A204.1 (cell line): ENCODE data around the gene MRS2.
"Not testable (repeated sequence)": the region's sequence is repeated elsewhere in the genome, so short reads cannot be mapped to it uniquely, and the experiment has no call there.

Source experiments
- FAIRE-seq: peaks from 2 replicates; lab custom pipeline; 2012; peaks lifted over from hg19 to GRCh38; lab: Jason Lieb, UNC

MRS2 gene

GRCh38 chr6:24387818-24388217, 14.9 kb upstream of the MRS2 start:
- no peak for FAIRE-seq

GRCh38 chr6:24391208-24391607, 11.5 kb upstream of the MRS2 start:
- no peak for FAIRE-seq

DNA sequence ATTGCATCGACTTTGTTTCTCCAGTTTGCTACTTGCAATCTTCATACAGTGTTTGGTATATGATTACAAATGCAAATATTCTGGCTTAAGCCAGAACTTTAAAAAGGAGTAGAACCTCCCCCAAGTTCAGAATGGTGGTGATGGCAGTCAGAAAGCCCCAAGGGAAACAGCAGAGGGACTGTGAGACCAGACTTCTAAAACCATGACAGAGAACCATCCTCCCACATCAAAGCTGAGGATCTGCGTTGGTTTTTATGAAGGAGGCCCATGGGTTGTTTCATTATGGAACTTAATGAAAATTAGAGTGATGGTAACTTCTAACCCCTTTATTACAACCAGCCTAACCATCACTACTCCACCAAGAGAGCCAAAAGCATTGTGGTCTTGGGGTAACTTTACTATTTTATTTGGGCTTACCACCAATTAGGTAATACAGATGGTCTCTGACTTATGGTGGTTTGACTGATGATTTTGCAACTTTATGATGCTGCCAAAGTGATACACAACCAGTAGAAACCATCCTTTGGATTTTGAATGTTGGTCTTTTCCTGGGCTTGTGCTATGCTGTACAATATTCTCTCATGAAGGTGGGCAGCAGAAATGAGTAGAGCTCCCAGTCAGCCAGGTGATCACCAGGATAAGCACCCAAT, 10.9 kb upstream of the MRS2 start:
- no peak for FAIRE-seq

- no peak for FAIRE-seq
Measured at GRCh38 chr6:24394061-24394779, 8.5 kb upstream of the MRS2 start.

DNA sequence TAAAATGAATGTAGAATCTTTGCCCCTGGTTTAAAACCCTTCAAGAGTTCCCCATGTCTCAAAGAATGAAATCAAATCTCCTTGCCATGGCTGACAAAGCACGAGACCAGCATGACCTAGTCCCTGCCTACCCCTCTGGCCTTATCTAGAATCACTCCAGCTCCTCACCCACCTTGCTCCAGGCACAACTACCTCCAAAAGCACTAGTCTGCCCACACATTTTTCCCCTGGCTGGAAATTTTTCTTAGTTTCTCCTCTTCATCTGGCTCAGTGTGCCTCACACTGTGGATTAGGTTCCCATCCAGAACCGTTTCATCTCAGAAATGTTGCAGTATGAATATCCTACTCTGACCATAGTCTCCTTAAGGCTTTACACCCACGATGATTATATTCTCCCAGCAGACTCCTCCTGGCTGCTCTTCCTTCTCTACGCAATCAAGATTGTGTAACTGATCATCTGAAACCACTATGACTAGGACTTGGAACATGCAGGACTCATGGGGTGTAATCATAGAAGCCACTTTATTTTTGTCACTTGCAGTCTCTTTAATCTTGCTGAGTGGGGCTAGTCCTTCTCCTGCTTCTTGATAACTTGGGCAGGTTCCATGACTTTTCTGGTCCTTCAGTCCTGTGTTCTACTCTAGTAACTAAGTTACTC, 7.8 kb upstream of the MRS2 start:
- FAIRE-seq = no peak

DNA sequence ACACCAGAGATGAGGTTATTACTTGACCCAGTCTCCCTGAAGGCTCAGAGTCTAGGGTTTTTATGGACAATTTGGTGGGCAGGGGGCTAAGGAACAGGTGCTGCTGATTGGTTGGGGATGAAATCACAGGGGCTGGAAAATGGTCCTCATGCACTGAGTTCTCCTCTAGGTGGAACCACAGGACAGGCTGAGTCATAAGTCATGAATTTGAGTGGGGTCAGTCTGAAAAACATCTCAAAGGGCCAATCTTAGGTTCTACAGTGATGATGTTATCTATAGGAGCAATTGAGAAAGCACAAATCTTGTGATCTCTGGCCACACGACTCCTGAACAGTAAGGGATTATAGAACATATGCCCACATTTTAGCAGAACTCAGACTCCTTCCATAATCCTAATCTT, 5.9 kb upstream of the MRS2 start:
- FAIRE-seq = no peak

- FAIRE-seq = no peak
Measured at GRCh38 chr6:24397631-24398030, 5.1 kb upstream of the MRS2 start.

DNA sequence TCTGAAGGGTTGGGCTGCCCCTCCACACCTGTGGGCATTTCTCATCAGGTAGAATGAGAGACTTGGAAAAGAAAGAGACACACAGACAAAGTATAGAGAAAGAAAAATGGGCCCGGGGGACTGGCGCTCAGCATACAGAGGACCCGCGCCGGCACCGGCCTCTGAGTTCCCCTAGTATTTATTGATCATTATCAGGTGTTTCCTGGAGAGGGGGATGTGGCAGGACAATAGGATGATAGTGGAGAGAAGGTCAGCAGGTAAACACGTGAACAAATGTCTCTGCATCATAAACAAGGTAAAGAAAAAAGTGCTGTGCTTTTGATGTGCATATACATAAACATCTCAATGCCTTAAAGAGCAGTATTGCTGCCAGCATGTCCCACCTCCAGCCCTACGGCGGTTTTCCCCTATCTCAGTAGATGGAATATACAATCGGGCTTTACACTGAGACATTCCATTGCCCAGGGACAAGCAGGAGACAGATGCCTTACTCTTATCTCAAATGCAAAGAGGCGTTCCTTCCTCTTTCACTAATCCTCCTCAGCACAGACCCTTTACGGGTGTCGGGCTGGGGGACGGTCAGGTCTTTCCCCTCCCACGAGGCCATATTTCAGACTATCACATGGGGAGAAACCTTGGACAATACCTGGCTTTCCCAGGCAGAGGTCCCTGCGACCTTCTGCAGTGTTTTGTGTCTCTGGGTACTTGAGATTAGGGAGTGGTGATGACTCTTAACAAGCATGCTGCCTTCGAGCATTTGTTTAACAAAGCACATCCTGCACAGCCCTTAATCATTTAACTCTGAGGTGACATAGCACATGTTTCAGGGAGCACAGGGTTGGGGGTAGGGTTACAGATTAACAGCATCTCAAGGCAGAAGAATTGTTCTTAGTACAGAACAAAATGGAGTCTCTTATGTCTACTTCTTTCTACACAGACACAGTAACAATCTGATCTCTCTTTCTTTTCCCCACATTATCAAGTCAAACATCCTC, 2.4 kb upstream of the MRS2 start:
- FAIRE-seq = not testable (repeated sequence)

GRCh38 chr6:24401458-24401857, 1.3 kb upstream of the MRS2 start:
- FAIRE-seq = no peak

GRCh38 chr6:24403501-24403824, 727 bp downstream of the MRS2 start:
- FAIRE-seq = no peak

DNA sequence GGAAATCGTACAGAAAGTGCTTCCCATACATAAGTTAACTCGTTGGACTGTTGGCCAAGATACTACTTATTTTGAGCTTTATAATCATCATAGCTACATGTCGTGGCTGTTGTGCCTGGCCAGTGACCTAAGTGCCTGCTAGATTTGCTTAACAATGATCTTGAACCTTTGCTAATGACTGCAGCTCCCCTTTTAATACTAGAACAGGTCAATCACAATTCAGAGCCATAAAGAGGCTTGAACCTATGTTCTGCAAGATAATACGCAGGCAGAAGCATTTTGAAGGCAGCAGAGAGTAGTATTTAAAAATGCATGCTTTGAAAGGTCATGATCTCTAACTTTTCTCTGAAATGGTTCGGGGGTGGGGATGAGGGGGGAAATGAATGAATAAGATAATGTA, 2.5 kb downstream of the MRS2 start:
- FAIRE-seq = no peak

GRCh38 chr6:24408719-24409410, 6.1 kb downstream of the MRS2 start:
- FAIRE-seq = no peak

DNA sequence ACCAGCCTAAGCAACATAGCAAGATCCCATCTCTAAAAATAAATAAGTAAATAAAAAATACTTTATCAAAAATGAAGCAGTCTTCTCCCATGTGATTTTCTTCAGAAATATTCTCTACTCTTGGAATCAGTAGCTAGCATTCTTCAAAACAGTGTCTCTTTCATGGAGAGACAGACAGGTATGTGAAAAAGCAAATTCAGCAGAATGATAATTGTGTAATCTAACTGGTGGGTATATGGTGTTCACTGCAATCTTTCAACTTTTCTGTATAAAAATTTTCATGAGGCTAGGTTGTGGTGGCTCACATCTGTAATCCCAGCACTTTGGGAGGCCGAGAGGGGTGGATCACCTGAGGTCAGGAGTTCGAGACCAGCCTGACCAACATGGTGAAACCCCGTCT, 7.9 kb downstream of the MRS2 start:
- no peak for FAIRE-seq

DNA sequence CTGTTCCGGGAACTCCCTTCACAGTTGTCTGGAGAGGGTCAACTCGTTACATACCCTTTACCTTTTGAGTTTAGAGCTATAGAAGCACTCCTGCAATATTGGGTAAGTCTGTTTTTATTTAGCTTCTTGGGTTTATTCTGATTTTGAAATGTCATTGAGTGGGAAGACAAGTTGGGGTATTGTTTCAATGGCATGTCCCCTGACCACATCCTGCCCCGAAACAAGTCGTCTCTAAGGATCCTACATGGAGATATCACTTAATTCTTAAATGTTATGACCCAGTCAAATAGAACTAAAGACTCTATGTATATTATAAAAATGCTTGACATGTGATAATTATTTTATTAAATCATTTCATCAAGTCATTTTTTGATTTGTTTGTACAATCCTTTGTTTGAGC, 9.6 kb downstream of the MRS2 start:
- no peak for FAIRE-seq

DNA sequence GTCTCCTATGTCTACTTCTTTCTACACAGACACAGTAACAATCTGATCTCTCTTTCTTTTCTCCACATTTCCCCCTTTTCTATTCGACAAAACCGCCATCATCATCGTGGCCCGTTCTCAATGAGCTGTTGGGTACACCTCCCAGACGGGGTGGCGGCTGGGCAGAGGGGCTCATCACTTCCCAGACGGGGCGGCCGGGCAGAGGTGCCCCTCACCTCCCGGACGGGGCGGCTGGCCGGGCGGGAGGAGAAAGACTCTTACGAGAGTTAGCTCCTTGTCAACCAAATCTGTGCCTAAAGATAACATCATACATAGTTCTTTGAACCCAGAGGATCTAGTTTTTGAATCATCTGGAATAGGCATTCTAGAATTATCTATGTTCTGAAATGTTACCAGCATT, 11.8 kb downstream of the MRS2 start:
- not testable (repeated sequence) for FAIRE-seq

- no peak for FAIRE-seq
Measured at GRCh38 chr6:24415753-24416152, 13.0 kb downstream of the MRS2 start.

DNA sequence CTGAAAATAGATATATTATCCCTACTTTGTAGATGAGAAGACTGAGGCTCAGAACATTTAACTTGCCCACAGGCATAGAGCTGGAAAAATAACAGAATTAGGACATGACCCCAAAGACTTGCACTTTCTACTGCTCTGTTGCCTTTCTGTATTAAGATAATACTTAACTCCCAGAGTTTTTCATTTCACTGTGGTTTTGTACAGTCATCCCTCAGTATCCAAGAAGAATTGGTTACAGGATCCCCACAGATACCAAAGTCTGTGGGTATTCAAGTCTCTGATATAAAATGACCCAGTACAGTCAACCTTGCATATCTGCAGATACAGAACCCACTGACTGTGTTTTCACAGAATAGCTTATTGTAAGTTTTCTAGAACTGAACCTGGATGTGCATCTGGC, 16.8 kb downstream of the MRS2 start:
- FAIRE-seq = no peak

GRCh38 chr6:24425091-24425490, 22.4 kb downstream of the MRS2 start:
- FAIRE-seq = no peak

DNA sequence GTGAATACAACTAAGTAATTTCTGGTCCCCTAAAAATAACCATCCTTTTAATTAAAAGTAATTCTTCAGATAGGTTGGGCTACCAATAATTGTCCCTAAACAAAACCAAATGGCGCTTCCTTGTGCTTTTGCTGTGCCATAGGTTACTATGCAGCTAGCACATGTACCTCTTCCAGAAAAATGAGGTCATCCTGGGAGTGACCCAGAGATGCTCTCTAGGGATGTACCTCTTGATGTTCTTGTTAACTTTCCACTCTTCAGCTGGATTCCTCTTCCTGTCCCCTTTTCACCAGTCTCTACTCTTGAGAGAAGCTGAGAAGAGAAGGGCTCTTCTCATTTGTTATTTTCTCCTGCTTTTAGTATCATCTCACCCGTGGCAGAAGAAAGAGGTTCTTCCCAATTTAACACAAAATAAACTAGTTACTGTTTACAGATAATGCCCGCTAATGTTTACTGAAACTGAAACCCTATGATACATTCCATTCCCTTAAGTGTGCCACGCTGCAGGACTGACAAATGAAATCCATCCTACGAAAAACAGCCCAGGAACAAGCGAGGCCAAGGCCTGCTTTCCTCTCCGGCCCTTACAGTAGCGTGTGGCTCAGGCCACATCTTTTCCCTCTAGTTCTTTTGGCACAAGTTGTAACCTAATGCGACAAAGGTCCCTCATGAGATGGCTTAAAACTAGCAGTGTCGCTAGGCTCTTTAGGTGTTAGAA, 24.2 kb downstream of the MRS2 start:
- FAIRE-seq = no peak

DNA sequence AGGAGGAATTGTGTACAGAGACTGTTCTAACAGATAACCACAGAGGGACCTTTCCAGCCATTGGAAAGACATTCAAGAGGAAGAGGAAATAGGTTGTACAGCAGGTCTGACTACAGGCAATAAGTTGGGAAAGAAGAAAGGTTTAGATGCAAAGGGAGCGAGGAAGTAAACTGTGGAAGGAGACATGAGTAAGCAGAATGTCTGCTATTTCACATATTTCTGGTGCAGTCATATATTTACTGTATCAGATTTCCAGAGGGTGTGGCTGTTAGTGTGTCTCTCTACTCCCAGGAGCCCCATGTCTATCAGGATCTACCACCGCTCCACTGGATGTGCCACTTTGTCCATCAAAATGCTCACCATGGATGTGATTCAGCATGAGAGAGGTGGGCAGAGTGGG, 25.9 kb downstream of the MRS2 start:
- FAIRE-seq = no peak

- FAIRE-seq = no peak
Measured at GRCh38 chr6:24429146-24429545, 26.4 kb downstream of the MRS2 start.
